Right atrium auricular region (tissue), 2 donors: ENCODE results near the gene CARD11. TPM values are rescaled to one million over a fixed set of nuclear protein-coding genes. Genes with fewer than 3 reads are reported as not detected.

ENCODE experiments used
- DNase-seq: peaks from one replicate; pipeline ENCODE4 v3.0.0-alpha.2; 2019; ENCODE audit warnings: low spot score
- H3K27ac ChIP-seq, 2 donors: fragments of 200-600 bp; sonication (generic); 1 replicate in 1 of 2; 2 replicates in 1 of 2; pipeline ENCODE4 v1.5.1; 2016 to 2019
- H3K27me3 ChIP-seq, 2 donors: fragments of 200-600 bp; sonication (generic); one replicate each; pipeline versions ENCODE4 v1.5.1 to v1.6.0; 2017 to 2019
- H3K36me3 ChIP-seq: fragments of 200-600 bp; sonication (generic); one replicate; pipeline ENCODE4 v1.5.1; 2016
- H3K4me1 ChIP-seq, 2 donors: fragments of 200-600 bp; sonication (generic); one replicate each; pipeline versions ENCODE4 v1.5.1 to v1.6.0; 2017 to 2019
- H3K4me3 ChIP-seq, 2 donors: fragments of 200-600 bp; sonication (generic); 1 replicate in 1 of 2; 2 replicates in 1 of 2; pipeline ENCODE4 v1.5.1; 2017 to 2019; ENCODE audit warnings: mild to moderate bottlenecking in 1 of 2, moderate library complexity in 1 of 2
- H3K9me3 ChIP-seq, 2 donors: fragments of 200-600 bp; sonication (generic); one replicate each; pipeline ENCODE4 v1.5.1; 2019
- total RNA-seq, 2 donors: library from RNA; depleted of rRNA; stranded (reverse); fragments of >200 nt; gene quantifications; one replicate each; pipeline ENCODE4 v1.1.0, GENCODE V29; 2016
- TF ChIP-seq, protein P1 (sequence below), 2 donors: fragments of 200-600 bp; sonication (generic); IDR thresholded peaks; one replicate each; pipeline ENCODE4 v1.5.1; 2019; ENCODE audit warnings: antibody characterized with exemption in 2 of 2

The CARD11 gene
- total RNA-seq, 2 donors from 2014 or later = 0.22 to 0.55 TPM

- H3K36me3 ChIP-seq = no peaks in the 10 kb centered on the region
- DNase-seq = no peak
- H3K9me3 ChIP-seq = no peaks in the 10 kb centered on the region
- no peak overlapping the region for H3K27ac ChIP-seq
- H3K4me1 ChIP-seq = no peaks in the 10 kb centered on the region
- H3K4me3 ChIP-seq = no peak overlapping the region
- TF ChIP-seq, protein P1, sequence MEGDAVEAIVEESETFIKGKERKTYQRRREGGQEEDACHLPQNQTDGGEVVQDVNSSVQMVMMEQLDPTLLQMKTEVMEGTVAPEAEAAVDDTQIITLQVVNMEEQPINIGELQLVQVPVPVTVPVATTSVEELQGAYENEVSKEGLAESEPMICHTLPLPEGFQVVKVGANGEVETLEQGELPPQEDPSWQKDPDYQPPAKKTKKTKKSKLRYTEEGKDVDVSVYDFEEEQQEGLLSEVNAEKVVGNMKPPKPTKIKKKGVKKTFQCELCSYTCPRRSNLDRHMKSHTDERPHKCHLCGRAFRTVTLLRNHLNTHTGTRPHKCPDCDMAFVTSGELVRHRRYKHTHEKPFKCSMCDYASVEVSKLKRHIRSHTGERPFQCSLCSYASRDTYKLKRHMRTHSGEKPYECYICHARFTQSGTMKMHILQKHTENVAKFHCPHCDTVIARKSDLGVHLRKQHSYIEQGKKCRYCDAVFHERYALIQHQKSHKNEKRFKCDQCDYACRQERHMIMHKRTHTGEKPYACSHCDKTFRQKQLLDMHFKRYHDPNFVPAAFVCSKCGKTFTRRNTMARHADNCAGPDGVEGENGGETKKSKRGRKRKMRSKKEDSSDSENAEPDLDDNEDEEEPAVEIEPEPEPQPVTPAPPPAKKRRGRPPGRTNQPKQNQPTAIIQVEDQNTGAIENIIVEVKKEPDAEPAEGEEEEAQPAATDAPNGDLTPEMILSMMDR (IDR thresholded peaks at IDR 0.05) = no peak
- H3K27me3 ChIP-seq = no peaks in the 10 kb centered on the region
Observed at GRCh38 chr7:2937701-2938513, 105.8 kb downstream of the CARD11 start.

- Histone ChIP-seq H3K36me3 (no peaks in the 10 kb centered on the region), H3K27me3 (no peaks in the 10 kb centered on the region), H3K9me3 (no peaks in the 10 kb centered on the region), H3K4me3 (no peak overlapping the region), H3K4me1 (no peaks in the 10 kb centered on the region), H3K27ac (no peak overlapping the region)
- TF ChIP-seq, protein P1 (IDR thresholded peaks at IDR 0.05) = no peak
- DNase-seq = no peak
Observed at GRCh38 chr7:2936891-2937580, 106.6 kb downstream of the CARD11 start.

GRCh38 chr7:2936301-2936700, 107.4 kb downstream of the CARD11 start:
- H3K27me3 ChIP-seq = no peaks in the 10 kb centered on the region
- DNase-seq = no peak
- H3K4me3 ChIP-seq = no peak overlapping the region
- TF ChIP-seq, protein P1 (IDR thresholded peaks at IDR 0.05) = no peak
- H3K36me3 ChIP-seq = no peaks in the 10 kb centered on the region
- no peaks in the 10 kb centered on the region for H3K9me3 ChIP-seq
- H3K4me1 ChIP-seq = no peaks in the 10 kb centered on the region
- H3K27ac ChIP-seq = no peak overlapping the region

DNA sequence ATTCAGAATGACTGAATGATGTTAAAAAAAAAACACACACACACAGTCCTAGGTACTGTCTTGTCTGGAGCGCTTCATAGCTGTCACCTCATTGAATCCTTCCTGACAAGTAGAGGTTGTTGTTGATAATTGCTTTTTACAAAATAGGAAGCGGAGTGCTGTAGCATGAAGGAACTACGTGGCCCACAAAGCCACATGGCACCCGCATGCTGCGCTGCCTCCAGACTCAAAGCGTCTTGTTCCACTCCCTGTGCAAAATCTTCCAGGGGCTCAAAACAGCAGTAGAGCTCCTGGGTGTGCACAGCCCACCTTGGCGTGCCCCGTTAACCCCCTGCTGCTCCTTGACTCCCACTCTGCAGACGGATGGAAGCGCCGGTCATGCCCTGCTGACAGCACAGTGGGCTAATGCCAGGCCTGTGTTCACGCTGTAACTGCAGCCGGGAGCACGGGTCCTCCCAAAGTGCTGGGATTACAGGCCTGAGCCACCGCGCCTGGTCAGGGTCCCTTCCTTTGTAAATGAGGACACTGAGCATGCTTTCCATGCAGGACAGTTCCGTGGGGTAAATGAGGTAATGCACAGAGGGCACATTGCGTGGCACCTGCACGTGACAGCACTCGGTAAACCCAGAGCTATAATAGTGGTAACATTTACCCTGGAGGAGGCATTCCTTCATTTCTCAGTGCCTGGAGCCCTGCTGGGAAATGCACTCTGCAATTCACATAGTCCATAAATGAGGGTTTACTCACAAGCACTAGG, 108.5 kb downstream of the CARD11 start:
- no peak for DNase-seq
- TF ChIP-seq, protein P1 (IDR thresholded peaks at IDR 0.05) = no peak

DNA sequence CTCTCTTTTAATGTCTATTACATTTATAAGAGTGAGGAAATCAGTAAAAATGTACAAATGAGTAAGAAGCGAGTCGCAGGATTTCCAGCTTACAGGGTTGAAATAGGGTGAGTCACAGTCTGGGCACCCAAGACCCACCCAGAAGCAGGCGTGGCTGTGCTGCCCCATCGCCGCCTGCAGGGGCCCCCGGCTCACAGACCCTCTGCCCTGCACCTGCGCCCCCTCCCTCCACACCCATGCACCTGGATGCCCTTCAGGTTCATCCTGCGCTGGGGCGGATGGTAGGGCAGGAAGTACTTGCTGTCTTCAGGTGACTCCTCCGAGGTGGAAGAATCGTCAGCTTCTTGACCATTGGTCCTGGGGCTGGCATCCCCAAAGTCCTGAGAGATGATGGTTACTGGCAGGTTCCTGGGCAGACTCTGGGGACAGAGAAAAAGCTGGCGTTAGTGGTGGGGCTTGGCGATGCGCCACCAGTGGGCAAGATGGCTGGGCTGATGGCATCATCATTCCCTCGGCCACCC, 109.4 kb downstream of the CARD11 start:
- H3K36me3 ChIP-seq = no peaks in the 10 kb centered on the region
- H3K4me1 ChIP-seq = peaks cover 0 to 3% of the 10 kb centered on the region in 2 donors
- TF ChIP-seq, protein P1 (IDR thresholded peaks at IDR 0.05) = no peak
- H3K4me3 ChIP-seq = no peak overlapping the region
- DNase-seq = no peak
- H3K27ac ChIP-seq = no peak overlapping the region
- no peaks in the 10 kb centered on the region for H3K9me3 ChIP-seq
- no peaks in the 10 kb centered on the region for H3K27me3 ChIP-seq

More for the DNA sequence above, 108.5 kb downstream of the CARD11 start:
- Histone ChIP-seq H3K27me3 (no peaks in the 10 kb centered on the region), H3K4me1 (no peaks in the 10 kb centered on the region), H3K36me3 (no peaks in the 10 kb centered on the region), H3K4me3 (no peak overlapping the region), H3K27ac (no peak overlapping the region), H3K9me3 (no peaks in the 10 kb centered on the region)
